CD4-positive, CD25-positive, alpha-beta regulatory T cell (primary cell): ENCODE results near the gene PDE7B. TPM values are rescaled to one million over a fixed set of nuclear protein-coding genes. Genes with fewer than 3 reads are reported as not detected.

ENCODE experiments used
- ATAC-seq, 2 donors: fragments of 150-1000 bp; cut with Tn5 transposase; one replicate each; pipeline ENCODE4 v1.10.0; 2021; ENCODE audit warnings: low read depth in 2 of 2, moderate number of reproducible peaks in 2 of 2, moderate library complexity in 1 of 2
- DNase-seq, 3 donors: peaks; one replicate each; pipeline versions ENCODE4 v3.0.0 to v3.0.0-alpha.2; 2012 to 2022; ENCODE audit warnings: mixed read lengths in 1 of 3
- H3K27ac ChIP-seq: one replicate; pipeline ENCODE4 v1.7.0; 2013; ENCODE audit warnings: mild to moderate bottlenecking, low read length; ENCODE audit not compliant: insufficient read depth, poor library complexity, severe bottlenecking
- H3K27me3 ChIP-seq: one replicate; pipeline ENCODE4 v1.7.0; 2013; ENCODE audit warnings: low read length; ENCODE audit not compliant: control insufficient read depth, insufficient read depth
- H3K36me3 ChIP-seq: one replicate; pipeline ENCODE4 v1.7.0; 2013; ENCODE audit warnings: mild to moderate bottlenecking, low read length, moderate library complexity; ENCODE audit not compliant: control insufficient read depth, insufficient read depth
- H3K4me1 ChIP-seq: 2 replicates; pipeline ENCODE4 v1.7.0; 2013; ENCODE audit warnings: mild to moderate bottlenecking, low read length; ENCODE audit not compliant: insufficient read depth, control insufficient read depth, poor library complexity, severe bottlenecking
- H3K4me3 ChIP-seq: one replicate; pipeline ENCODE4 v1.7.0; 2013; ENCODE audit warnings: low read depth, mild to moderate bottlenecking, low read length, moderate library complexity
- H3K9me3 ChIP-seq, 2 experiments: 1 replicate in 1 of 2; 2 replicates in 1 of 2; pipeline ENCODE4 v1.7.0; 2013; ENCODE audit warnings: low read length in 2 of 2, mild to moderate bottlenecking in 1 of 2, moderate library complexity in 1 of 2; ENCODE audit not compliant: control insufficient read depth in 2 of 2
- H3K27ac Mint-ChIP-seq, 3 donors: one replicate each; pipeline ENCODE4 v1.8.0; 2020 to 2022; ENCODE audit warnings: mild to moderate bottlenecking in 3 of 3, mixed read lengths in 3 of 3, moderate library complexity in 2 of 3
- H3K27me3 Mint-ChIP-seq: one replicate; pipeline ENCODE4 v1.8.0; 2022; ENCODE audit warnings: mild to moderate bottlenecking, mixed read lengths
- H3K36me3 Mint-ChIP-seq: one replicate; pipeline ENCODE4 v1.8.0; 2020; ENCODE audit warnings: mixed read lengths
- H3K4me1 Mint-ChIP-seq, 4 donors: one replicate each; pipeline ENCODE4 v1.8.0; 2020 to 2022; ENCODE audit warnings: mixed read lengths in 4 of 4, mild to moderate bottlenecking in 1 of 4
- H3K4me3 Mint-ChIP-seq, 4 donors: one replicate each; pipeline ENCODE4 v1.8.0; 2020 to 2022; ENCODE audit warnings: mild to moderate bottlenecking in 4 of 4, mixed read lengths in 4 of 4, moderate library complexity in 3 of 4
- H3K9me3 Mint-ChIP-seq, 7 donors: one replicate each; pipeline ENCODE4 v1.8.0; 2020 to 2022; ENCODE audit warnings: mixed read lengths in 7 of 7, mild to moderate bottlenecking in 3 of 7, moderate library complexity in 2 of 7
- polyA plus RNA-seq, 4 donors: library from polyadenylated mRNA; unstranded; fragments of 300-500 nt; fragmentation: Illumina TruSeq; gene quantifications; one replicate each; pipeline ENCODE4 v1.2.3, GENCODE V29; 2021
- total RNA-seq: library from RNA; stranded (reverse); gene quantifications from one replicate; pipeline ENCODE4 v1.2.3, GENCODE V29; 2022

Gene PDE7B
- total and polyA plus RNA-seq, 5 donors from 2014 or later, result 0.03 to 0.25 (median 0.07) TPM; not detected in 1

GRCh38 chr6:136037242-136037875 is 185.9 kb downstream of the PDE7B start:
- Histone ChIP-seq H3K27ac (no peak overlapping the region), H3K36me3 (no peaks in the 10 kb centered on the region), H3K4me1 (no peaks in the 10 kb centered on the region), H3K9me3 (no peaks in the 10 kb centered on the region), H3K4me3 (no peak overlapping the region), H3K27me3 (no peaks in the 10 kb centered on the region)
- ATAC-seq, result peak in 1 of 2 donors; percentile 34
- Mint-ChIP-seq H3K27ac (peak overlapping the region in 2 of 3 donors; percentile 60 to 71), H3K27me3 (peaks cover 6% of the 10 kb centered on the region), H3K4me1 (peaks cover 0 to 7% (median under 1%) of the 10 kb centered on the region in 4 donors), H3K9me3 (no peaks in the 10 kb centered on the region), H3K4me3 (peak overlapping the region in 1 of 4 donors; percentile 24), H3K36me3 (no peaks in the 10 kb centered on the region)
- DNase-seq, result peak in 1 of 3 donors; percentile 46

- Mint-ChIP-seq H3K4me1 (peaks cover 0 to 6% (median under 1%) of the 10 kb centered on the region in 4 donors), H3K27ac (peak overlapping the region in 1 of 3 donors; percentile 60), H3K36me3 (no peaks in the 10 kb centered on the region), H3K4me3 (peak overlapping the region in 2 of 4 donors; percentile 12 to 35), H3K27me3 (peaks cover 6% of the 10 kb centered on the region), H3K9me3 (no peaks in the 10 kb centered on the region)
- H3K36me3 ChIP-seq, result no peaks in the 10 kb centered on the region
- DNase-seq (no peak), ATAC-seq (no peak)
- H3K27ac ChIP-seq, result no peak overlapping the region
- no peaks in the 10 kb centered on the region for H3K27me3 ChIP-seq
- no peaks in the 10 kb centered on the region for H3K4me1 ChIP-seq
- H3K4me3 ChIP-seq, result no peak overlapping the region
- H3K9me3 ChIP-seq, result no peaks in the 10 kb centered on the region
Observed at GRCh38 chr6:136037876-136038460, 186.5 kb downstream of the PDE7B start.

DNA sequence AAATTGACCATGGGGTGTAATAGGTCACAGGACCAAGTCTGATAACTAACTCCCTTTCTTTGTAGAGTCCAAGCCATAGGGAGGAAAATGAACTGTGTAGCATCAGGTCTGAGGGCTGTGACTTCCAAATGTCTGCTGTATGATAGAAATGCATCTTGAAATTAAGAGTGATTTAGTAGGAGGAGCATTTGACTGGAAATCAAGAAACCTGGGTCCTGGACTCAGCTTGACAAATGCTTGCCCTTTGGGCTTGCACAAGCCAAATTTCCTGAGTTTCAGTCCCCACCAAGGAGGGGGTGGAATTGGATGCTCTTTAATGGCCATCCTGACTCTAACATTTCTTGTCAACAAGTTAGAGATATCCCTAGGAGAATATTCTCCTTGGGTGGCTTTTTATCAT is 187.0 kb downstream of the PDE7B start:
- Mint-ChIP-seq H3K27me3 (peaks cover 6% of the 10 kb centered on the region), H3K4me1 (peaks cover 0 to 6% (median under 1%) of the 10 kb centered on the region in 4 donors), H3K9me3 (no peaks in the 10 kb centered on the region), H3K36me3 (no peaks in the 10 kb centered on the region), H3K4me3 (no peak overlapping the region), H3K27ac (no peak overlapping the region)
- no peak for ATAC-seq
- H3K9me3 ChIP-seq, result no peaks in the 10 kb centered on the region
- H3K4me3 ChIP-seq, result no peak overlapping the region
- no peak for DNase-seq
- H3K27me3 ChIP-seq, result no peaks in the 10 kb centered on the region
- H3K4me1 ChIP-seq, result no peaks in the 10 kb centered on the region
- H3K27ac ChIP-seq, result no peak overlapping the region
- no peaks in the 10 kb centered on the region for H3K36me3 ChIP-seq

DNA sequence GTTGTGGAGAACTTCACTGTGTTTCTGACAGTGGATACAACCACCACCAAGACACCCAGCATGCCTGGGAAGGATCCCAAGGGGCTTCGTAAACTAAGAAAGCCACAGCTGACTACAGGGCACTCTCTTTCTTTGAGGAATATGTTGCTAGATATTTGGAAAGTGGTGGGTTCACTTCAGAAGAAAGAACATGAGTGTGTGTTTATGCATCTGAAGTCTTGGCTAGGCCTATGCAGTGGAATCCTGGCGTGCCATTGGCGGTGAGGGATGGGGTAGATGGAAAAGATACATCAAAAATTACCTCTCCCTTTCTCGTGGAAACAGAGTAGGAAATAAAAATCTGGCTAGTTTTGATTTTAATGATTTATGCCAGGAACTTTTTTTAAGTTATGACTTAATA is 187.7 kb downstream of the PDE7B start:
- H3K9me3 Mint-ChIP-seq, result no peaks in the 10 kb centered on the region
- no peak overlapping the region for H3K4me3 Mint-ChIP-seq
- H3K27me3 Mint-ChIP-seq, result peaks cover 6% of the 10 kb centered on the region
- Histone ChIP-seq H3K9me3 (no peaks in the 10 kb centered on the region), H3K36me3 (no peaks in the 10 kb centered on the region), H3K27me3 (no peaks in the 10 kb centered on the region), H3K27ac (no peak overlapping the region), H3K4me3 (no peak overlapping the region), H3K4me1 (no peaks in the 10 kb centered on the region)
- DNase-seq (no peak), ATAC-seq (no peak)
- H3K27ac Mint-ChIP-seq, result no peak overlapping the region
- H3K36me3 Mint-ChIP-seq, result no peaks in the 10 kb centered on the region
- H3K4me1 Mint-ChIP-seq, result peaks cover 0 to 6% (median under 1%) of the 10 kb centered on the region in 4 donors

- H3K36me3 ChIP-seq, result no peaks in the 10 kb centered on the region
- H3K27me3 Mint-ChIP-seq, result peaks cover 9% of the 10 kb centered on the region
Observed at GRCh38 chr6:136050475-136050874, 199.0 kb downstream of the PDE7B start.

DNA sequence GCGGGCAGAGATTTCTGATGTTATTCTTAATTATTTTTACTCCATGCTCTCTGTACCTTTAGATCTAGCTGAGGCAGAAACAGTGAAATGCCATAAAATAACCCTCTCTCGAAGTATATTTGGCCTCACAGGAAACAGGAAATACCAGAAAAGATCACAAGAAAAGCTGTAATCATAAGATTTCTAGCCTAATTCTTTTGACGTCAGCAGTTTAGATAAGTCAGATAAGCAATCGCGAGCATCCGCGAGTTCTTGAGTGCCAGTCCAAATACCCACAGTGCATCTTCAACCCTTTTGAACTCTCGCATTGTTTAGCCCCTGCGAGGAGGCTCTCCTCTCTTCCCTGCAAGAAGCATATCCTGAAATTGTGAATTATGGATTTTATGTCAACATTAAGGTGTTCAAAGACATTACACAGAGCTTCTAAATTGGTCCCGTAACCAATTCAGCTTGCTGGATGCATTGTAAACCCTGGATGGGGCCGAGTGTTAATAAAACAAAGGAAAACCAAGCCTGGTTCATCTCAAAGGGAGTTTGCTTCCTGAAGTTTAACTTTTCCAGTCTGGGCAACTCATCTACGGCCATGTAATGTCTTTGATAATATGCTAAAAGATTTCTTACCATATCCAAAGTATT is 199.8 kb downstream of the PDE7B start:
- Mint-ChIP-seq H3K27ac (peak overlapping the region; percentile 10 to 94 (median 91)), H3K4me1 (peaks cover 4 to 20% (median 15%) of the 10 kb centered on the region in 4 donors), H3K9me3 (peaks cover 0 to 5% (median 0%) of the 10 kb centered on the region in 7 donors), H3K4me3 (peak overlapping the region; percentile 2 to 81 (median 44)), H3K27me3 (peaks cover 12% of the 10 kb centered on the region), H3K36me3 (no peaks in the 10 kb centered on the region)
- ATAC-seq (peak; percentile 61 to 67), DNase-seq (peak; percentile 2 to 67 (median 62))
- Histone ChIP-seq H3K36me3 (no peaks in the 10 kb centered on the region), H3K4me1 (peaks cover 9% of the 10 kb centered on the region), H3K27ac (peak overlapping the region; percentile 50), H3K27me3 (no peaks in the 10 kb centered on the region), H3K9me3 (no peaks in the 10 kb centered on the region), H3K4me3 (peak overlapping the region; percentile 15)

More at GRCh38 chr6:136050475-136050874, 199.0 kb downstream of the PDE7B start:
- peaks cover 9% of the 10 kb centered on the region for H3K4me1 ChIP-seq
- Mint-ChIP-seq H3K4me1 (peaks cover 4 to 20% (median 15%) of the 10 kb centered on the region in 4 donors), H3K4me3 (peak overlapping the region in 3 of 4 donors; percentile 13 to 81 (median 74)), H3K27ac (peak overlapping the region in 2 of 3 donors; percentile 91 to 94), H3K9me3 (peaks cover 0 to 5% (median 0%) of the 10 kb centered on the region in 7 donors), H3K36me3 (no peaks in the 10 kb centered on the region)
- no peaks in the 10 kb centered on the region for H3K27me3 ChIP-seq
- H3K27ac ChIP-seq, result peak overlapping the region; percentile 50
- ATAC-seq (no peak), DNase-seq (no peak)
- H3K4me3 ChIP-seq, result no peak overlapping the region
- H3K9me3 ChIP-seq, result no peaks in the 10 kb centered on the region

- Histone ChIP-seq H3K4me1 (peaks cover 9% of the 10 kb centered on the region), H3K9me3 (no peaks in the 10 kb centered on the region), H3K36me3 (no peaks in the 10 kb centered on the region), H3K27me3 (no peaks in the 10 kb centered on the region), H3K4me3 (no peak overlapping the region), H3K27ac (no peak overlapping the region)
- Mint-ChIP-seq H3K9me3 (peaks cover 0 to 5% (median 0%) of the 10 kb centered on the region in 7 donors), H3K36me3 (no peaks in the 10 kb centered on the region), H3K27me3 (peaks cover 8% of the 10 kb centered on the region), H3K4me3 (no peak overlapping the region), H3K27ac (peak overlapping the region in 1 of 3 donors; percentile 91), H3K4me1 (peaks cover 4 to 20% (median 15%) of the 10 kb centered on the region in 4 donors)
- DNase-seq (no peak), ATAC-seq (no peak)
Observed at GRCh38 chr6:136052031-136052430, 200.5 kb downstream of the PDE7B start.
